Prostate gland (tissue), 2 donors: ENCODE measurements around the gene SLC6A11.

Experiments
- POLR2A ChIP-seq: fragments of 450-650 bp; IDR thresholded peaks from one replicate; pipeline ENCODE4 v1.6.1; 2016; ENCODE audit warnings: antibody characterized with exemption, mild to moderate bottlenecking
- TF ChIP-seq, protein P1 (sequence below), 4 experiments: fragments of 200-600 bp in 2 of 4; fragments of 450-650 bp in 2 of 4; sonication (generic) in 2 of 4; IDR thresholded peaks; 1 replicate in 3 of 4; 2 replicates in 1 of 4; pipeline ENCODE4 v1.5.1; 2016 to 2019; ENCODE audit warnings: antibody characterized with exemption in 4 of 4, mild to moderate bottlenecking in 2 of 4, moderate library complexity in 2 of 4

DNA sequence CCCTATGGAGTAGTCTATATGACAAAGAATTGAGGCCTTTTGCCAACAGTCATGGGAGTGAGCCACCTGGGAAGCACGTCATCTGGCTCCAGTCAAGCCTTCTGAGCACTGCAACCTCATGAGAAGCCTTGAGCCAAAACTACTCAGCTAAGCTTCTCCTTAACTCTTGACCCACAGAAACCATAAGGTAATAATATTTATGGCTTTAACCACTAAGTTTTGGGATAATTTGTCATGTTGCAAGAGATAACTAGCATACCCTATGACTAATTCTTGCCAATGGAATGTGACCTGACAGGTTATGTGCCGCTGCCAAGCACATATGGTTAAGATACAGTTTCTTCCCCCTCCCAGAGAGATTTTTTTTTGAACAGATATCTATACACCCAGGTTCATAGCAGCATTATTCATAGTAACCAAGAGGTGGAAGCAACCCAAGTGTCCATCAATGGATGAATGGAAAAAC, 11.8 kb upstream of the SLC6A11 start:
- TF ChIP-seq, protein P1, sequence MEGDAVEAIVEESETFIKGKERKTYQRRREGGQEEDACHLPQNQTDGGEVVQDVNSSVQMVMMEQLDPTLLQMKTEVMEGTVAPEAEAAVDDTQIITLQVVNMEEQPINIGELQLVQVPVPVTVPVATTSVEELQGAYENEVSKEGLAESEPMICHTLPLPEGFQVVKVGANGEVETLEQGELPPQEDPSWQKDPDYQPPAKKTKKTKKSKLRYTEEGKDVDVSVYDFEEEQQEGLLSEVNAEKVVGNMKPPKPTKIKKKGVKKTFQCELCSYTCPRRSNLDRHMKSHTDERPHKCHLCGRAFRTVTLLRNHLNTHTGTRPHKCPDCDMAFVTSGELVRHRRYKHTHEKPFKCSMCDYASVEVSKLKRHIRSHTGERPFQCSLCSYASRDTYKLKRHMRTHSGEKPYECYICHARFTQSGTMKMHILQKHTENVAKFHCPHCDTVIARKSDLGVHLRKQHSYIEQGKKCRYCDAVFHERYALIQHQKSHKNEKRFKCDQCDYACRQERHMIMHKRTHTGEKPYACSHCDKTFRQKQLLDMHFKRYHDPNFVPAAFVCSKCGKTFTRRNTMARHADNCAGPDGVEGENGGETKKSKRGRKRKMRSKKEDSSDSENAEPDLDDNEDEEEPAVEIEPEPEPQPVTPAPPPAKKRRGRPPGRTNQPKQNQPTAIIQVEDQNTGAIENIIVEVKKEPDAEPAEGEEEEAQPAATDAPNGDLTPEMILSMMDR (IDR thresholded peaks at IDR 0.05), result no peak
- TF ChIP-seq POLR2A, result no peak
